Measurements from ENCODE around the gene CUBN. TPM values are rescaled to one million over a fixed set of nuclear protein-coding genes. Genes with fewer than 3 reads are reported as not detected.

Gene CUBN
- total and polyA plus RNA-seq, 9 of the 15 experiments (the other 6 are each of a cell fraction or from before 2014, with no cell fraction given): 0.04 to 0.33 (median 0.09) TPM

- TF ChIP-seq E4F1 (CRISPR knock-in tag; IDR thresholded peaks at IDR 0.05; ENCODE audit: borderline replicate concordance) (no peak), MCM3 (IDR thresholded peaks at IDR 0.05) (no peak), GTF2A2 (tag; IDR thresholded peaks at IDR 0.05) (no peak), ZNF699 (CRISPR knock-in tag; IDR thresholded peaks at IDR 0.05; ENCODE audit: insufficient replicate concordance) (no peak)
Observed at GRCh38 chr10:16787361-16787791, 342.2 kb downstream of the CUBN start (continued).

- Histone ChIP-seq H3K9ac (ENCODE audit: insufficient read depth in 1 of 2, low read depth in 2 of 2, low read length in 2 of 2) (no peak overlapping the region), H3K9me3 (replicated peaks; ENCODE audit: control insufficient read depth, insufficient read depth, low read depth, low read length) (no peaks in the 10 kb centered on the region), H3K79me2 (ENCODE audit: control insufficient read depth, insufficient read depth, low read length) (no peaks in the 10 kb centered on the region), H4K20me1 (replicated peaks; ENCODE audit: control insufficient read depth, insufficient read depth, low read length) (no peaks in the 10 kb centered on the region), H3K36me3 (ENCODE audit: control insufficient read depth, insufficient read depth, low read length) (no peaks in the 10 kb centered on the region), H3K27ac (ENCODE audit: extremely low read depth, low read depth, low read length) (no peak overlapping the region), H3K9me1 (ENCODE audit: control insufficient read depth, insufficient read depth, low read length) (no peaks in the 10 kb centered on the region), H3K4me1 (replicated peaks in 1 of 2; ENCODE audit: control insufficient read depth in 2 of 2, insufficient read depth in 2 of 2, low read length in 2 of 2) (no peaks in the 10 kb centered on the region), H2AFZ (ENCODE audit: low read depth, low read length) (no peak overlapping the region), H3K4me3 (no peak overlapping the region), H3K27me3 (ENCODE audit: control insufficient read depth in 2 of 2, insufficient read depth in 2 of 2, low read length in 2 of 2) (no peaks in the 10 kb centered on the region), H3K4me2 (ENCODE audit: insufficient read depth, low read length) (no peak overlapping the region)
- DNase-seq (ENCODE audit: extremely low read depth in 1 of 4, low spot score in 3 of 4): no peak
- TF ChIP-seq POLR3A (IDR thresholded peaks at IDR 0.05; ENCODE audit: borderline replicate concordance, extremely low read depth, insufficient read depth, insufficient read length) (no peak), XRCC5 (IDR thresholded peaks at IDR 0.05; ENCODE audit: low read depth, low read length) (no peak), CREM (IDR thresholded peaks at IDR 0.05; ENCODE audit: low read depth) (no peak), ARNT (IDR thresholded peaks at IDR 0.05) (no peak), ZNF609 (CRISPR knock-in tag; IDR thresholded peaks at IDR 0.05; ENCODE audit: borderline replicate concordance) (no peak), HNRNPLL (IDR thresholded peaks at IDR 0.05; ENCODE audit: low read depth, low read length, poor library complexity, severe bottlenecking) (no peak), TARDBP (IDR thresholded peaks at IDR 0.05) (no peak), CXXC5 (CRISPR knock-in tag; IDR thresholded peaks at IDR 0.05) (no peak), ZBTB17 (CRISPR knock-in tag; IDR thresholded peaks at IDR 0.05) (no peak)
- no TSS peak for BruUV-seq (replicated peaks)
- ChIA-PET POLR2A (no interaction called here), CTCF (ENCODE audit: low intra/inter-chr PET ratio) (no interaction called here)
- 54% methylated on average over 7 of the region's 7 CpGs for WGBS (ENCODE audit: insufficient coverage, low coverage, missing lambda C conversion rate)
- no peak for ATAC-seq
- no peak for FAIRE-seq
- in situ Hi-C loops (cut with MboI): loop anchor here (25.0 kb wide), 1 partner anchor 1343 kb away; no protein-coding TSS in a partner anchor
- intact Hi-C loops (cut with micrococcal nuclease): no loop called here
Observed at GRCh38 chr10:16780338-16780880, 349.2 kb downstream of the CUBN start.

Measured in K562 (cell line).